ENCODE measurements around the gene MCAM.

MCAM gene

GRCh38 chr11:119305556-119306372, 11.2 kb downstream of the MCAM start:
- no peak for TF ChIP-seq CTCF (IDR thresholded peaks at IDR 0.05; ENCODE audit: low read depth, low read length)
- H3K4me1 ChIP-seq, result no peaks in the 10 kb centered on the region; the same call in 1 of the 2 replicates
- H3K4me3 ChIP-seq (ENCODE audit: low read depth, low read length), result no peak overlapping the region

GRCh38 chr11:119303227-119303718, 13.7 kb downstream of the MCAM start:
- no peak for TF ChIP-seq CTCF (IDR thresholded peaks at IDR 0.05; ENCODE audit: low read depth, low read length)
- Histone ChIP-seq H3K9me3 (no peaks in the 10 kb centered on the region), H3K27me3 (no peaks in the 10 kb centered on the region), H3K4me3 (ENCODE audit: low read depth, low read length) (no peak overlapping the region), H3K4me1 (peaks cover 6% of the 10 kb centered on the region; the same call in 1 of the 2 replicates), H3K36me3 (peaks cover 22% of the 10 kb centered on the region)
- no peak for DNase-seq

More at GRCh38 chr11:119305556-119306372, 11.2 kb downstream of the MCAM start:
- Histone ChIP-seq H3K27me3 (no peaks in the 10 kb centered on the region), H3K36me3 (peaks cover 18% of the 10 kb centered on the region; the same call in 1 of the 2 replicates), H3K9me3 (no peaks in the 10 kb centered on the region)
- no peak for DNase-seq

- H3K27me3 ChIP-seq, result no peaks in the 10 kb centered on the region
- TF ChIP-seq CTCF (IDR thresholded peaks at IDR 0.05; ENCODE audit: low read depth, low read length), result no peak
- H3K4me3 ChIP-seq (ENCODE audit: low read depth, low read length), result no peak overlapping the region
- peaks cover 30% of the 10 kb centered on the region for H3K36me3 ChIP-seq
- peaks cover 6% of the 10 kb centered on the region; the same call in 1 of the 2 replicates for H3K4me1 ChIP-seq
- no peak for DNase-seq
- no peaks in the 10 kb centered on the region for H3K9me3 ChIP-seq
These were observed 16.5 kb downstream of the MCAM start for GRCh38 chr11:119300198-119300964.

- no peaks in the 10 kb centered on the region for H3K9me3 ChIP-seq
- DNase-seq, result no peak
- peaks cover 30% of the 10 kb centered on the region for H3K36me3 ChIP-seq
- no peak overlapping the region for H3K4me3 ChIP-seq (ENCODE audit: low read depth, low read length)
- H3K27me3 ChIP-seq, result no peaks in the 10 kb centered on the region
- H3K4me1 ChIP-seq, result peaks cover 6% of the 10 kb centered on the region; the same call in 1 of the 2 replicates
- TF ChIP-seq CTCF (IDR thresholded peaks at IDR 0.05; ENCODE audit: low read depth, low read length), result no peak
These were observed 17.5 kb downstream of the MCAM start for GRCh38 chr11:119299416-119299815.

- H3K27me3 ChIP-seq, result no peaks in the 10 kb centered on the region
- peaks cover 30% of the 10 kb centered on the region for H3K36me3 ChIP-seq
- peaks cover 6% of the 10 kb centered on the region; the same call in 1 of the 2 replicates for H3K4me1 ChIP-seq
- no peak overlapping the region for H3K4me3 ChIP-seq (ENCODE audit: low read depth, low read length)
- H3K9me3 ChIP-seq, result no peaks in the 10 kb centered on the region
- no peak for DNase-seq
- TF ChIP-seq CTCF (IDR thresholded peaks at IDR 0.05; ENCODE audit: low read depth, low read length), result no peak
These were observed 18.2 kb downstream of the MCAM start for GRCh38 chr11:119298726-119299125.
